Measurements from ENCODE around the gene TP53AIP1. TPM values are rescaled to one million over a fixed set of nuclear protein-coding genes. Genes with fewer than 3 reads are reported as not detected.

The TP53AIP1 gene
- total RNA-seq, 1 experiment from 2014 or later = 0.61 TPM

GRCh38 chr11:128919216-128919615 is 23.5 kb downstream of the TP53AIP1 start:
- Mint-ChIP-seq H3K4me3 (ENCODE audit: low read depth, unreplicated experiment) (no peak overlapping the region), H3K36me3 (ENCODE audit: insufficient read depth, unreplicated experiment) (no peaks in the 10 kb centered on the region), H3K27me3 (ENCODE audit: unreplicated experiment) (peaks cover 74% of the 10 kb centered on the region), H3K27ac (ENCODE audit: unreplicated experiment) (no peak overlapping the region), H3K9me3 (ENCODE audit: low read depth, unreplicated experiment) (peaks cover 5% of the 10 kb centered on the region), H3K4me1 (ENCODE audit: low read depth, unreplicated experiment) (no peaks in the 10 kb centered on the region)
- TF ChIP-seq CTCF (IDR thresholded peaks at IDR 0.05; ENCODE audit: unreplicated experiment) = no peak
- DNase-seq = no peak
- intact Hi-C loops (cut with micrococcal nuclease; ENCODE audit: unreplicated experiment) = no loop called here
- CTCF ChIA-PET = no interaction called here
- BruUV-seq (replicated peaks) = no TSS peak

GRCh38 chr11:128917144-128917724 is 25.4 kb downstream of the TP53AIP1 start:
- no TSS peak for BruUV-seq (replicated peaks)
- TF ChIP-seq CTCF (IDR thresholded peaks at IDR 0.05; ENCODE audit: unreplicated experiment) = no peak
- intact Hi-C loops (cut with micrococcal nuclease; ENCODE audit: unreplicated experiment) = no loop called here
- Mint-ChIP-seq H3K4me3 (ENCODE audit: low read depth, unreplicated experiment) (no peak overlapping the region), H3K9me3 (ENCODE audit: low read depth, unreplicated experiment) (peaks cover 5% of the 10 kb centered on the region), H3K27me3 (ENCODE audit: unreplicated experiment) (peaks cover 68% of the 10 kb centered on the region), H3K27ac (ENCODE audit: unreplicated experiment) (no peak overlapping the region), H3K36me3 (ENCODE audit: insufficient read depth, unreplicated experiment) (no peaks in the 10 kb centered on the region), H3K4me1 (ENCODE audit: low read depth, unreplicated experiment) (no peaks in the 10 kb centered on the region)
- CTCF ChIA-PET = no interaction called here
- DNase-seq = no peak

GRCh38 chr11:128916681-128917080 is 26.0 kb downstream of the TP53AIP1 start:
- CTCF ChIA-PET = no interaction called here
- no peak for TF ChIP-seq CTCF (IDR thresholded peaks at IDR 0.05; ENCODE audit: unreplicated experiment)
- H3K4me3 Mint-ChIP-seq (ENCODE audit: low read depth, unreplicated experiment) = no peak overlapping the region
- H3K27ac Mint-ChIP-seq (ENCODE audit: unreplicated experiment) = no peak overlapping the region
- intact Hi-C loops (cut with micrococcal nuclease; ENCODE audit: unreplicated experiment) = no loop called here
- no peaks in the 10 kb centered on the region for H3K4me1 Mint-ChIP-seq (ENCODE audit: low read depth, unreplicated experiment)
- no TSS peak for BruUV-seq (replicated peaks)
- peaks cover 5% of the 10 kb centered on the region for H3K9me3 Mint-ChIP-seq (ENCODE audit: low read depth, unreplicated experiment)
- H3K36me3 Mint-ChIP-seq (ENCODE audit: insufficient read depth, unreplicated experiment) = no peaks in the 10 kb centered on the region
- DNase-seq = no peak
- peaks cover 66% of the 10 kb centered on the region for H3K27me3 Mint-ChIP-seq (ENCODE audit: unreplicated experiment)

- BruUV-seq (replicated peaks) = no TSS peak
- Mint-ChIP-seq H3K27me3 (ENCODE audit: unreplicated experiment) (peaks cover 60% of the 10 kb centered on the region), H3K4me1 (ENCODE audit: low read depth, unreplicated experiment) (no peaks in the 10 kb centered on the region), H3K4me3 (ENCODE audit: low read depth, unreplicated experiment) (no peak overlapping the region), H3K27ac (ENCODE audit: unreplicated experiment) (no peak overlapping the region), H3K9me3 (ENCODE audit: low read depth, unreplicated experiment) (peaks cover 5% of the 10 kb centered on the region), H3K36me3 (ENCODE audit: insufficient read depth, unreplicated experiment) (no peaks in the 10 kb centered on the region)
- no peak for TF ChIP-seq CTCF (IDR thresholded peaks at IDR 0.05; ENCODE audit: unreplicated experiment)
- intact Hi-C loops (cut with micrococcal nuclease; ENCODE audit: unreplicated experiment) = no loop called here
- no peak for DNase-seq
- CTCF ChIA-PET = no interaction called here
Measured at GRCh38 chr11:128916037-128916572, 26.6 kb downstream of the TP53AIP1 start.

Data from Calu3 (cell line).